H7 (cell line): ENCODE data around the gene TRIAP1. TPM values are rescaled to one million over a fixed set of nuclear protein-coding genes. Genes with fewer than 3 reads are reported as not detected.

Experiments
- DNase-seq: peaks from one replicate; pipeline ENCODE4 v3.0.0; 2012
- H3K27me3 ChIP-seq: 2 replicates; pipeline ENCODE4 v1.6.0; 2011; ENCODE audit warnings: mild to moderate bottlenecking, low read length; ENCODE audit not compliant: control insufficient read depth, insufficient read depth
- H3K36me3 ChIP-seq: replicated peaks from 2 replicates; pipeline ENCODE4 v1.5.1; 2011; ENCODE audit warnings: low read length; ENCODE audit not compliant: control insufficient read depth, insufficient read depth
- H3K4me3 ChIP-seq: 2 replicates; pipeline ENCODE4 v1.5.1; 2011; ENCODE audit warnings: low read depth, mild to moderate bottlenecking, control low read depth, low read length, moderate library complexity; ENCODE audit not compliant: insufficient read depth
- total RNA-seq: library from RNA; depleted of rRNA; stranded (reverse); fragments of >200 nt; shearing (Covaris generic); gene quantifications from 2 replicates; pipeline ENCODE4 v1.2.3, GENCODE V29; 2014

Gene TRIAP1
- total RNA-seq, 1 experiment from 2014 or later: 35.2 TPM

GRCh38 chr12:120474616-120474960 is 28.4 kb upstream of the TRIAP1 start:
- Histone ChIP-seq H3K27me3 (no peaks in the 10 kb centered on the region), H3K4me3 (no peak overlapping the region), H3K36me3 (no peaks in the 10 kb centered on the region)
- peak; percentile 47 for DNase-seq

GRCh38 chr12:120473807-120474615 is 27.8 kb upstream of the TRIAP1 start:
- DNase-seq: no peak
- no peak overlapping the region for H3K4me3 ChIP-seq
- H3K36me3 ChIP-seq: no peaks in the 10 kb centered on the region
- H3K27me3 ChIP-seq: no peaks in the 10 kb centered on the region

- Histone ChIP-seq H3K27me3 (no peaks in the 10 kb centered on the region), H3K4me3 (no peak overlapping the region), H3K36me3 (no peaks in the 10 kb centered on the region; the same call in 1 of the 2 replicates)
- no peak for DNase-seq
Observed at GRCh38 chr12:120472521-120472920, 26.3 kb upstream of the TRIAP1 start.

- Histone ChIP-seq H3K4me3 (peak overlapping the region; percentile 99), H3K36me3 (peaks cover 8% of the 10 kb centered on the region), H3K27me3 (no peaks in the 10 kb centered on the region)
- DNase-seq: no peak
Observed at GRCh38 chr12:120470150-120470784, 24.1 kb upstream of the TRIAP1 start.

GRCh38 chr12:120469450-120470149 is 23.4 kb upstream of the TRIAP1 start, which contains the start of gene SRSF9:
Gene SRSF9 (minus strand): TSS chr12:120469748. CDS start chr12:120469609, 139 bp downstream.
- Histone ChIP-seq H3K4me3 (peak within 1 kb of the TSS; percentile 99), H3K36me3 (peaks cover 13% of the 10 kb centered on the region), H3K27me3 (no peaks in the 10 kb centered on the region)
- DNase-seq: peak; percentile 99

GRCh38 chr12:120468821-120469449 is 22.8 kb upstream of the TRIAP1 start:
- H3K4me3 ChIP-seq: peak overlapping the region; percentile 99
- H3K36me3 ChIP-seq: peaks cover 18% of the 10 kb centered on the region
- DNase-seq: peak; percentile 93
- no peaks in the 10 kb centered on the region for H3K27me3 ChIP-seq

- Histone ChIP-seq H3K4me3 (peak overlapping the region; percentile 99), H3K27me3 (no peaks in the 10 kb centered on the region), H3K36me3 (peaks cover 23% of the 10 kb centered on the region)
- DNase-seq: peak; percentile 53
Observed at GRCh38 chr12:120468325-120468820, 22.2 kb upstream of the TRIAP1 start.

- no peak for DNase-seq
- Histone ChIP-seq H3K36me3 (peaks cover 30% of the 10 kb centered on the region), H3K27me3 (no peaks in the 10 kb centered on the region), H3K4me3 (no peak overlapping the region)
Observed at GRCh38 chr12:120467439-120467838, 21.3 kb upstream of the TRIAP1 start.

GRCh38 chr12:120466560-120467315 is 20.6 kb upstream of the TRIAP1 start:
- Histone ChIP-seq H3K4me3 (no peak overlapping the region), H3K36me3 (peaks cover 36% of the 10 kb centered on the region)

GRCh38 chr12:120465756-120466155 is 19.6 kb upstream of the TRIAP1 start:
- H3K4me3 ChIP-seq: no peak overlapping the region
- H3K27me3 ChIP-seq: no peaks in the 10 kb centered on the region
- peaks cover 42% of the 10 kb centered on the region for H3K36me3 ChIP-seq
- DNase-seq: no peak

More at GRCh38 chr12:120466560-120467315, 20.6 kb upstream of the TRIAP1 start:
- no peaks in the 10 kb centered on the region for H3K27me3 ChIP-seq
- DNase-seq: no peak

- no peak for DNase-seq
- peaks cover 52% of the 10 kb centered on the region for H3K36me3 ChIP-seq
- no peak overlapping the region for H3K4me3 ChIP-seq
- H3K27me3 ChIP-seq: no peaks in the 10 kb centered on the region
Observed at GRCh38 chr12:120463712-120464111, 17.5 kb upstream of the TRIAP1 start.

GRCh38 chr12:120462099-120462640 is 16.0 kb upstream of the TRIAP1 start:
- DNase-seq: no peak
- Histone ChIP-seq H3K27me3 (no peaks in the 10 kb centered on the region), H3K4me3 (no peak overlapping the region), H3K36me3 (peaks cover 60% of the 10 kb centered on the region)

- H3K4me3 ChIP-seq: no peak overlapping the region
- no peak for DNase-seq
- no peaks in the 10 kb centered on the region for H3K27me3 ChIP-seq
- H3K36me3 ChIP-seq: peaks cover 59% of the 10 kb centered on the region
Observed at GRCh38 chr12:120460157-120460556, 14.0 kb upstream of the TRIAP1 start.
